Measurements from ENCODE around the gene CNIH2. TPM values are rescaled to one million over a fixed set of nuclear protein-coding genes. Genes with fewer than 3 reads are reported as not detected.
A peak's percentile ranks its signal among the peaks of the same experiment; 100 is the strongest.

The CNIH2 gene
- total RNA-seq, 1 donor from 2014 or later = 46.0 TPM

- TF ChIP-seq, protein P1, sequence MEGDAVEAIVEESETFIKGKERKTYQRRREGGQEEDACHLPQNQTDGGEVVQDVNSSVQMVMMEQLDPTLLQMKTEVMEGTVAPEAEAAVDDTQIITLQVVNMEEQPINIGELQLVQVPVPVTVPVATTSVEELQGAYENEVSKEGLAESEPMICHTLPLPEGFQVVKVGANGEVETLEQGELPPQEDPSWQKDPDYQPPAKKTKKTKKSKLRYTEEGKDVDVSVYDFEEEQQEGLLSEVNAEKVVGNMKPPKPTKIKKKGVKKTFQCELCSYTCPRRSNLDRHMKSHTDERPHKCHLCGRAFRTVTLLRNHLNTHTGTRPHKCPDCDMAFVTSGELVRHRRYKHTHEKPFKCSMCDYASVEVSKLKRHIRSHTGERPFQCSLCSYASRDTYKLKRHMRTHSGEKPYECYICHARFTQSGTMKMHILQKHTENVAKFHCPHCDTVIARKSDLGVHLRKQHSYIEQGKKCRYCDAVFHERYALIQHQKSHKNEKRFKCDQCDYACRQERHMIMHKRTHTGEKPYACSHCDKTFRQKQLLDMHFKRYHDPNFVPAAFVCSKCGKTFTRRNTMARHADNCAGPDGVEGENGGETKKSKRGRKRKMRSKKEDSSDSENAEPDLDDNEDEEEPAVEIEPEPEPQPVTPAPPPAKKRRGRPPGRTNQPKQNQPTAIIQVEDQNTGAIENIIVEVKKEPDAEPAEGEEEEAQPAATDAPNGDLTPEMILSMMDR (conservative IDR thresholded peaks at IDR 0.05) = no peak
- Mint-ChIP-seq H3K27me3 (ENCODE audit: low read depth) (peaks cover 2% of the 10 kb centered on the region), H3K9me3 (no peaks in the 10 kb centered on the region), H3K36me3 (ENCODE audit: low read depth) (peaks cover 7% of the 10 kb centered on the region), H3K4me1 (peaks cover 20% of the 10 kb centered on the region), H3K27ac (ENCODE audit: unreplicated experiment) (no peak overlapping the region), H3K4me3 (peak overlapping the region; percentile 95)
- no peak for DNase-seq (ENCODE audit: low read depth, low spot score)
Observed at GRCh38 chr11:66259225-66259624, 18.8 kb upstream of the CNIH2 start.

GRCh38 chr11:66259956-66260355, 18.0 kb upstream of the CNIH2 start:
- TF ChIP-seq, protein P1 (conservative IDR thresholded peaks at IDR 0.05) = no peak
- Mint-ChIP-seq H3K4me3 (peak overlapping the region; percentile 95), H3K4me1 (peaks cover 20% of the 10 kb centered on the region), H3K9me3 (no peaks in the 10 kb centered on the region), H3K36me3 (ENCODE audit: low read depth) (peaks cover 11% of the 10 kb centered on the region), H3K27ac (ENCODE audit: unreplicated experiment) (no peak overlapping the region), H3K27me3 (ENCODE audit: low read depth) (peaks cover 2% of the 10 kb centered on the region)
- no peak for DNase-seq (ENCODE audit: low read depth, low spot score)

DNA sequence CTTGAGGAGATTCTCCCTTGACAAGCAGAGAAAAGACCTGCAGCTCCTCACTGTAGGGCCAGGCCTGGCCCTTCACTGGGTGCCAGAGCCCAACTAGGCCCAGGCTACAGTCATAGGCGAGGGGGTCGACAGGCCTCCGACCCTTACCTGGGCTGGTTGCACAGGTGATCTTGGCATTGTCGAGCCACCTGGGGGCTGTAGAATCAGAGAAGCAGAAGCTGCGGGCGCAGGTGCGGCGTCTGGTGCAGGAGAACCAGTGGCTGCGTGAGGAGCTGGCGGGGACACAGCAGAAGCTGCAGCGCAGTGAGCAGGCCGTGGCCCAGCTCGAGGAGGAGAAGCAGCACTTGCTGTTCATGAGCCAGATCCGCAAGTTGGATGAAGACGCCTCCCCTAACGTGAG, 16.4 kb upstream of the CNIH2 start:
- TF ChIP-seq, protein P1 (conservative IDR thresholded peaks at IDR 0.05) = no peak
- no peaks in the 10 kb centered on the region for H3K9me3 Mint-ChIP-seq
- H3K4me1 Mint-ChIP-seq = peaks cover 19% of the 10 kb centered on the region
- no peak for DNase-seq (ENCODE audit: low read depth, low spot score)
- H3K4me3 Mint-ChIP-seq = no peak overlapping the region
- H3K27ac Mint-ChIP-seq (ENCODE audit: unreplicated experiment) = no peak overlapping the region
- peaks cover 11% of the 10 kb centered on the region for H3K36me3 Mint-ChIP-seq (ENCODE audit: low read depth)
- H3K27me3 Mint-ChIP-seq (ENCODE audit: low read depth) = peaks cover 2% of the 10 kb centered on the region

DNA sequence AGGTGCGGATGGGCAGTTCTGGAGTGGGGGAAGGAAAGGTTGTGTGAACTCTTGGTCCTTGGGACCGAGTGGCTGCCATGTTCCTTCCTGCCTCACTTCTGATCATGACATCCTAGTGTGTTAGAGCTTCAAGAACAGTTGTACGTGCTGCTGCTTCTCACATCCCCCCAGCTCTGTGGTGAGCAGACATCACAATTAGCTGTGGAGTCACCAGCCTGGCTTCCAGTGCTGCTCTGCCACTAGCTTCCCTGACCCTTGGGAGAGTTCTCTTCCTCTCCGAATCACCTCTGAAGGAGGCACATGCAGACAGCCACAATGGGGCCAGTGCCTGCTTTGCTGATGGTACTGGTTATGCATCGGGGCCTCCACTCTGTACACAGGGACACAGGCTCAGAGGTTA, 15.8 kb upstream of the CNIH2 start:
- H3K27me3 Mint-ChIP-seq (ENCODE audit: low read depth) = no peaks in the 10 kb centered on the region
- H3K9me3 Mint-ChIP-seq = no peaks in the 10 kb centered on the region
- no peak overlapping the region for H3K27ac Mint-ChIP-seq (ENCODE audit: unreplicated experiment)
- peaks cover 17% of the 10 kb centered on the region for H3K4me1 Mint-ChIP-seq
- TF ChIP-seq, protein P1 (conservative IDR thresholded peaks at IDR 0.05) = no peak
- peak overlapping the region; percentile 64 for H3K4me3 Mint-ChIP-seq
- DNase-seq (ENCODE audit: low read depth, low spot score) = no peak
- peaks cover 11% of the 10 kb centered on the region for H3K36me3 Mint-ChIP-seq (ENCODE audit: low read depth)

DNA sequence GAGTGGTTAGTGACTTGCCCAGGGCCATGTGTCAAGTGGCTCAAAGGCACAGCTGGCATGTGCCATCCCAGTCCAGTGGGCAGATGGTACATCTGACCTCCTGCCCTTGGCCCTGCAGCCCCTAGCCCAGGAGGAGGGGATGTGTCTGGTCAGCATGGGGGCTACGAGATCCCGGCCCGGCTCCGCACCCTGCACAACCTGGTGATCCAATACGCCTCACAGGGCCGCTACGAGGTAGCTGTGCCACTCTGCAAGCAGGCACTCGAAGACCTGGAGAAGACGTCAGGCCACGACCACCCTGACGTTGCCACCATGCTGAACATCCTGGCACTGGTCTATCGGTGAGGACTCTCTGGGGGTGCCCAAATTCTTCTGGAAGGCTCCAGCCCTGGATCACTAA, 15.3 kb upstream of the CNIH2 start:
- Mint-ChIP-seq H3K27ac (ENCODE audit: unreplicated experiment) (no peak overlapping the region), H3K27me3 (ENCODE audit: low read depth) (no peaks in the 10 kb centered on the region), H3K9me3 (no peaks in the 10 kb centered on the region), H3K4me1 (peaks cover 20% of the 10 kb centered on the region), H3K36me3 (ENCODE audit: low read depth) (peaks cover 11% of the 10 kb centered on the region), H3K4me3 (no peak overlapping the region)
- no peak for DNase-seq (ENCODE audit: low read depth, low spot score)
- TF ChIP-seq, protein P1 (conservative IDR thresholded peaks at IDR 0.05) = no peak

DNA sequence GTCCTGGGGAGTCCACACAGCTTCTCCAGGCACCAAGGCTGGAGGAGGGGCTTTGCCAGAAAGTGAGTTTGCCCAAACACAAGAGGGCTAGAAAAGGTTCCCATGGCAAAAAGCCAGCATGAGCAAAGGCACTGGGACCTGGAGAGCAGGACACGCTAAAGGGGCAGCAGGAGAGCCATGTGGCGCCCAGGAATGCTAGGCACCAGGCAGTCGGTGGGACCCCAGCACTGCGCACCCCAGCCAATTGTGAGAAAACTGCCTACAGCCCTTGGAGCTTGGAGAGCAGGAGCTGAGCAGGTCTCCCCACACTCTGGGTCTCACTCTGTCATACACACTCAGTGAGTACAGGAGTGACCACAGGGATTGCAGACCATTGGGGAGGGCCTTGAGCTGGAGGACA, 14.7 kb upstream of the CNIH2 start:
- H3K9me3 Mint-ChIP-seq = no peaks in the 10 kb centered on the region
- DNase-seq (ENCODE audit: low read depth, low spot score) = no peak
- H3K4me1 Mint-ChIP-seq = peaks cover 23% of the 10 kb centered on the region
- peaks cover 11% of the 10 kb centered on the region for H3K36me3 Mint-ChIP-seq (ENCODE audit: low read depth)
- TF ChIP-seq, protein P1 (conservative IDR thresholded peaks at IDR 0.05) = no peak
- peak overlapping the region; percentile 27 for H3K4me3 Mint-ChIP-seq
- no peak overlapping the region for H3K27ac Mint-ChIP-seq (ENCODE audit: unreplicated experiment)
- peaks cover 3% of the 10 kb centered on the region for H3K27me3 Mint-ChIP-seq (ENCODE audit: low read depth)

Data from neural crest cell (in vitro differentiated cells).